ENCODE results near the gene TOPBP1. TPM values are rescaled to one million over a fixed set of nuclear protein-coding genes. Genes with fewer than 3 reads are reported as not detected.

TOPBP1 gene
- total RNA-seq, 2 donors from 2014 or later = 21.5 to 34.2 TPM

- Histone ChIP-seq H3K36me3 (peaks cover 5% of the 10 kb centered on the region), H3K27me3 (replicated peaks; ENCODE audit: insufficient read depth) (no peaks in the 10 kb centered on the region), H3K4me3 (no peak overlapping the region), H3K4me1 (ENCODE audit: control insufficient read depth in 1 of 2, low read depth in 2 of 2) (peaks cover 0 to 6% of the 10 kb centered on the region in 2 donors), H3K27ac (no peak overlapping the region), H3K9me3 (no peaks in the 10 kb centered on the region)
- DNase-seq (ENCODE audit: low spot score) (no peak), ATAC-seq (ENCODE audit: insufficient number of reproducible peaks, low FRiP score, low read depth) (no peak)
- no peak for TF ChIP-seq CTCF (IDR thresholded peaks at IDR 0.05)
These were observed 17.0 kb downstream of the TOPBP1 start for GRCh38 chr3:133644768-133645167.

- Histone ChIP-seq H3K36me3 (no peaks in the 10 kb centered on the region), H3K4me1 (ENCODE audit: control insufficient read depth in 1 of 2, low read depth in 2 of 2) (peaks cover 0 to 6% of the 10 kb centered on the region in 2 donors), H3K4me3 (no peak overlapping the region), H3K9me3 (no peaks in the 10 kb centered on the region), H3K27me3 (replicated peaks; ENCODE audit: insufficient read depth) (no peaks in the 10 kb centered on the region), H3K27ac (no peak overlapping the region)
- DNase-seq (ENCODE audit: low spot score) (no peak), ATAC-seq (ENCODE audit: insufficient number of reproducible peaks, low FRiP score, low read depth) (no peak)
- no peak for TF ChIP-seq CTCF (IDR thresholded peaks at IDR 0.05)
These were observed 18.1 kb downstream of the TOPBP1 start for GRCh38 chr3:133643611-133644010.

GRCh38 chr3:133641254-133641653, 20.5 kb downstream of the TOPBP1 start:
- DNase-seq (ENCODE audit: low spot score) (no peak), ATAC-seq (ENCODE audit: insufficient number of reproducible peaks, low FRiP score, low read depth) (no peak)
- no peak for TF ChIP-seq CTCF (IDR thresholded peaks at IDR 0.05)
- peaks cover 0 to 6% of the 10 kb centered on the region in 2 donors for H3K4me1 ChIP-seq (ENCODE audit: control insufficient read depth in 1 of 2, low read depth in 2 of 2)
- no peak overlapping the region for H3K4me3 ChIP-seq
- H3K27me3 ChIP-seq (replicated peaks; ENCODE audit: insufficient read depth) = no peaks in the 10 kb centered on the region
- H3K27ac ChIP-seq = no peak overlapping the region
- H3K9me3 ChIP-seq = no peaks in the 10 kb centered on the region
- peaks cover 9% of the 10 kb centered on the region for H3K36me3 ChIP-seq

GRCh38 chr3:133633439-133633838, 28.3 kb downstream of the TOPBP1 start:
- no peaks in the 10 kb centered on the region for H3K9me3 ChIP-seq
- no peak for ATAC-seq (ENCODE audit: insufficient number of reproducible peaks, low FRiP score, low read depth)
- H3K4me1 ChIP-seq (ENCODE audit: control insufficient read depth in 1 of 2, low read depth in 2 of 2) = peaks cover 0 to 2% of the 10 kb centered on the region in 2 donors
- H3K36me3 ChIP-seq = peaks cover 29% of the 10 kb centered on the region
- DNase-seq (ENCODE audit: low spot score) = no peak
- TF ChIP-seq CTCF (IDR thresholded peaks at IDR 0.05) = no peak
- H3K27ac ChIP-seq = no peak overlapping the region
- H3K4me3 ChIP-seq = no peak overlapping the region
- H3K27me3 ChIP-seq (replicated peaks; ENCODE audit: insufficient read depth) = no peaks in the 10 kb centered on the region

GRCh38 chr3:133629146-133629545, 32.6 kb downstream of the TOPBP1 start:
- ATAC-seq (ENCODE audit: insufficient number of reproducible peaks, low FRiP score, low read depth) = no peak

More at GRCh38 chr3:133629146-133629545, 32.6 kb downstream of the TOPBP1 start:
- Histone ChIP-seq H3K27me3 (replicated peaks; ENCODE audit: insufficient read depth) (no peaks in the 10 kb centered on the region), H3K4me3 (no peak overlapping the region), H3K27ac (no peak overlapping the region), H3K9me3 (no peaks in the 10 kb centered on the region), H3K36me3 (peaks cover 24% of the 10 kb centered on the region), H3K4me1 (ENCODE audit: control insufficient read depth in 1 of 2, low read depth in 2 of 2) (peaks cover 12 to 14% of the 10 kb centered on the region in 2 donors)
- no peak for TF ChIP-seq CTCF (IDR thresholded peaks at IDR 0.05)
- no peak for DNase-seq (ENCODE audit: low spot score)

Data from thoracic aorta (tissue), 2 donors.